ENCODE results near the gene EXOC3. TPM values are rescaled to one million over a fixed set of nuclear protein-coding genes. Genes with fewer than 3 reads are reported as not detected.

EXOC3 gene
- total RNA-seq, 4 donors from 2014 or later = 46.4 to 92.7 (median 60.3) TPM

GRCh38 chr5:464843-465590 lies 22.0 kb downstream of the EXOC3 start:
- no peak for ATAC-seq
- Histone ChIP-seq H3K27me3 (no peaks in the 10 kb centered on the region), H3K4me1 (no peaks in the 10 kb centered on the region), H3K4me3 (no peak overlapping the region), H3K9me3 (no peaks in the 10 kb centered on the region), H3K36me3 (peaks cover 0 to 86% of the 10 kb centered on the region in 2 donors), H3K27ac (no peak overlapping the region)
- 92% methylated on average over 10 of the region's 63 CpGs; no CpG with 5 or more reads in 1 of the 2 donors for WGBS, 2 donors (ENCODE audit: low coverage in 1 of 2)
- TF ChIP-seq CTCF (IDR thresholded peaks at IDR 0.05) = no peak
- no peak for TF ChIP-seq EP300 (IDR thresholded peaks at IDR 0.05)
- no peak for TF ChIP-seq POLR2A (IDR thresholded peaks at IDR 0.05)
- no peak for TF ChIP-seq POLR2AphosphoS5 (IDR thresholded peaks at IDR 0.05)

- Histone ChIP-seq H3K27me3 (no peaks in the 10 kb centered on the region), H3K27ac (no peak overlapping the region), H3K9me3 (no peaks in the 10 kb centered on the region), H3K4me3 (no peak overlapping the region), H3K36me3 (peaks cover 0 to 83% of the 10 kb centered on the region in 2 donors), H3K4me1 (peaks cover 0 to 4% (median 0%) of the 10 kb centered on the region in 3 donors)
- 100% methylated on average over 2 to 3 of the region's 29 CpGs for whole genome bisulfite sequencing, 2 donors (ENCODE audit: low coverage in 1 of 2)
- TF ChIP-seq POLR2A (IDR thresholded peaks at IDR 0.05) (no peak), CTCF (IDR thresholded peaks at IDR 0.05) (no peak), EP300 (IDR thresholded peaks at IDR 0.05) (no peak), POLR2AphosphoS5 (IDR thresholded peaks at IDR 0.05) (no peak)
- no peak for ATAC-seq
These were observed 22.8 kb downstream of the EXOC3 start for GRCh38 chr5:465591-466403.

- peaks cover 0 to 79% of the 10 kb centered on the region in 2 donors for H3K36me3 ChIP-seq
- no peak overlapping the region for H3K27ac ChIP-seq
- no peak overlapping the region for H3K4me3 ChIP-seq
- TF ChIP-seq POLR2AphosphoS5 (IDR thresholded peaks at IDR 0.05) = no peak
- TF ChIP-seq CTCF (IDR thresholded peaks at IDR 0.05) = no peak
- no peak for TF ChIP-seq EP300 (IDR thresholded peaks at IDR 0.05)
- no peak for TF ChIP-seq POLR2A (IDR thresholded peaks at IDR 0.05)
- peaks cover 0 to 14% (median 5%) of the 10 kb centered on the region in 3 donors for H3K4me1 ChIP-seq
- 83 to 92% methylated on average over 2 to 4 of the region's 30 CpGs for WGBS, 2 donors (ENCODE audit: low coverage in 1 of 2)
- H3K27me3 ChIP-seq = no peaks in the 10 kb centered on the region
- H3K9me3 ChIP-seq = no peaks in the 10 kb centered on the region
- no peak for ATAC-seq
These were observed 23.8 kb downstream of the EXOC3 start for GRCh38 chr5:466661-467310.

- 62 to 100% methylated on average over 2 to 3 of the region's 6 CpGs for WGBS, 2 donors (ENCODE audit: low coverage in 1 of 2)
These were observed 25.4 kb downstream of the EXOC3 start for GRCh38 chr5:468401-468800.

More at GRCh38 chr5:468401-468800, 25.4 kb downstream of the EXOC3 start:
- no peaks in the 10 kb centered on the region for H3K9me3 ChIP-seq
- peaks cover 0 to 24% (median 12%) of the 10 kb centered on the region in 3 donors for H3K4me1 ChIP-seq
- H3K4me3 ChIP-seq = no peak overlapping the region
- peaks cover 0 to 63% of the 10 kb centered on the region in 2 donors for H3K36me3 ChIP-seq
- H3K27me3 ChIP-seq = no peaks in the 10 kb centered on the region
- no peak for ATAC-seq
- TF ChIP-seq CTCF (IDR thresholded peaks at IDR 0.05) = no peak
- no peak for TF ChIP-seq EP300 (IDR thresholded peaks at IDR 0.05)
- no peak for TF ChIP-seq POLR2AphosphoS5 (IDR thresholded peaks at IDR 0.05)
- no peak for TF ChIP-seq POLR2A (IDR thresholded peaks at IDR 0.05)
- no peak overlapping the region for H3K27ac ChIP-seq

Measured in gastroesophageal sphincter (tissue), 4 donors.